SK-N-MC (cell line): ENCODE results near the gene VKORC1L1.
"Not testable (repeated sequence)": the region's sequence is repeated elsewhere in the genome, so short reads cannot be mapped to it uniquely, and the experiment has no call there.

Experiments
- EZH2 ChIP-seq: fragments of 200-600 bp; sonication (generic); IDR thresholded peaks from one replicate; pipeline ENCODE4 v1.6.1; 2017; ENCODE audit warnings: antibody characterized with exemption
- FOXP2 ChIP-seq: optimal IDR thresholded peaks from 2 replicates; pipeline ENCODE3; 2011; ENCODE audit warnings: mild to moderate bottlenecking, moderate library complexity; ENCODE audit not compliant: insufficient read depth; ENCODE audit errors: extremely low read length, control extremely low read depth
- POLR2AphosphoS5 ChIP-seq: IDR thresholded peaks from 2 replicates; pipeline ENCODE4 v1.6.1; 2012; ENCODE audit warnings: mild to moderate bottlenecking, low read depth, low read length, borderline replicate concordance

DNA sequence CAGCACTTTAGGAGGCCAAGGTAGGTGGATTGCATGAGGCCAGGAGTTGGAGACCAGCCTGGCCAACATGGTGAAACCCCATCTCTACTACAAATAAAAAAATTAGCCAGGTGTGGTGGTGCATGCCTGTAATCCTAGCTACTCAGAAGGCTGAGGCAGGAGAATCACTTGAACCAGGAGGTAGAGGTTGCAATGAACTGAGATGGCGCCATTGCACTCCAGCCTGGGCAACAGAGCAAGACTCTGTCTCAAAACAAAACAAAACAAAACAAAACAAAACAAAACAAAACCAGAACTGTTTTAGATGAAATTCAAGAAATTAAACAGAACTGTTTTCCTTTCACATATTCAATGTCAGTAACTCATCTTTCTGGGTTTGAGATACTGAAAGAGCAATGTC, 115.6 kb downstream of the VKORC1L1 start:
- TF ChIP-seq POLR2AphosphoS5, EZH2, FOXP2: not testable (repeated sequence)
